ENCODE results near the gene CCM2.

- TF ChIP-seq CTCF (IDR thresholded peaks at IDR 0.05) (no peak), POLR2A (IDR thresholded peaks at IDR 0.05) (no peak), POLR2AphosphoS5 (IDR thresholded peaks at IDR 0.05) (no peak), EP300 (IDR thresholded peaks at IDR 0.05) (no peak)
Observed at GRCh38 chr7:45068236-45069023, 68.4 kb downstream of the CCM2 start.
